GM19463 (cell line): ENCODE measurements around the gene TMC8.
"Not testable (repeated sequence)": the region's sequence is repeated elsewhere in the genome, so short reads cannot be mapped to it uniquely, and the experiment has no call there.

Source experiments
- ATAC-seq: cut with Tn5 transposase; IDR thresholded peaks from one replicate; pipeline ENCODE4 v1.9.1; 2021; ENCODE audit warnings: mild to moderate bottlenecking, moderate library complexity; ENCODE audit not compliant: unreplicated experiment

The TMC8 gene

GRCh38 chr17:78108726-78109488 lies 21.7 kb upstream of the TMC8 start:
- ATAC-seq, result no peak

- no peak for ATAC-seq
Measured at GRCh38 chr17:78109489-78109761, 21.1 kb upstream of the TMC8 start.

DNA sequence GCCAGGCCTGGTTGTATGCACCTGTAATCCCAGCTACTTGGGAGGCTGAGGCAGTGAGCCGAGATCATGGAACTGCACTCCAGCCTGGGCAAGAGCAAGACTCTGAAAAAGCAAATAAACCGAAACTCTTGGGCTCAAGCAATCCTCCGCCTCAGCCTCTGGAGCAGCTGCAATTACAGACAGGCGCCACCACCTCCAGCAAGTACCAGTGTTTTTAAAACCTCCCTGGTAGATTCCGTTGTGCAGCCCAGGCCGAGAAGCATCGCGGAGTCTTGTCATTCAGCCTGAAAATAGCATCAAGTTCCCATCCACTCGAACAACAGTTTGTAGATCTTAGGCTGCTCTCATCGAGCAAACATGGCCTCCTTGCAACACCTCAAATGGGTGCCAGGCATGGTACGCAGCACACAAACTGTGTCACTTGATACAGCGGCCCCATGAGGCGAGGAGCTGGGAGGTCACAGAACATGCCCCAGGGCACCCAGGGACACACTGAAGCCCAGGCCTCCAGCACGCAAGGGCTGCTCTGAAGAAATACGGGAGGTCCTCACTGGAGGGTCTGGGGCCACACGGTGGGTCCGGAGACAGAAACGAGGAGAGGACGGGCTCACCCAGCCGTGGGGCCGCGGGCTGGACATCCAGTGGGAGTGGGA lies 20.1 kb upstream of the TMC8 start:
- no peak for ATAC-seq

DNA sequence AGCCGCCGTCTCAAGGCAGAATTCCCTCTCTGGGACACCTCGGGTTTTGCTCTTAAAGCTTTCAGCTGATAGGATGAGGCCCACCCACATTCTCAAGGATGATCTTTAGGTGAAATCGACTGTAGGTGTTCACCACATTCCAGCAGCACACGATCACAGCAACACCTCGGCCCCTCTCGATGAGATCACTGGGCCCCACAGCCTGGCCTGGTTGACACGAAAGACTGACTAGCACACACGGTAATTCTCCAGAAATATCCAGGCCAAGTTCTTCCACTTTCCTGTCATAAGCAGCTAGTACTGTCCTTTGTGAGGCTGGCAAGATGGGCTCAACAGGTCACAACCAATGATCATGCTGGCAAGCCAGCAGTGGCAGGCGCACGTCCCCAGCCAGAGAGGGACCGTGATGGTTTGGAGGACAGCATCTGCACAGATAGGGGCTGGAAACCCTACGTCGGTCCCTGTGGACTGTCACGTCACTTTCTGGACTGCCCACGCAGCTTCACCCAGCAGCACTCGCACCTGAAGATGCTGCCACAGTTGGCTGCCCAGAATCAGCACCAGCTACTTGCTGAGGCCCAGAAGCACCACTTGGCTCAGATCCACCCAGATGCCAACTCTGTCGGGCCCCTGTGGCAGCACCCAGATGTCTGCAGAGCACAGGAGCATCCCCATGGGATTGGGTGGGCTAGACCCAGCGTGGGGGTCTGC lies 19.4 kb upstream of the TMC8 start:
- ATAC-seq, result no peak

DNA sequence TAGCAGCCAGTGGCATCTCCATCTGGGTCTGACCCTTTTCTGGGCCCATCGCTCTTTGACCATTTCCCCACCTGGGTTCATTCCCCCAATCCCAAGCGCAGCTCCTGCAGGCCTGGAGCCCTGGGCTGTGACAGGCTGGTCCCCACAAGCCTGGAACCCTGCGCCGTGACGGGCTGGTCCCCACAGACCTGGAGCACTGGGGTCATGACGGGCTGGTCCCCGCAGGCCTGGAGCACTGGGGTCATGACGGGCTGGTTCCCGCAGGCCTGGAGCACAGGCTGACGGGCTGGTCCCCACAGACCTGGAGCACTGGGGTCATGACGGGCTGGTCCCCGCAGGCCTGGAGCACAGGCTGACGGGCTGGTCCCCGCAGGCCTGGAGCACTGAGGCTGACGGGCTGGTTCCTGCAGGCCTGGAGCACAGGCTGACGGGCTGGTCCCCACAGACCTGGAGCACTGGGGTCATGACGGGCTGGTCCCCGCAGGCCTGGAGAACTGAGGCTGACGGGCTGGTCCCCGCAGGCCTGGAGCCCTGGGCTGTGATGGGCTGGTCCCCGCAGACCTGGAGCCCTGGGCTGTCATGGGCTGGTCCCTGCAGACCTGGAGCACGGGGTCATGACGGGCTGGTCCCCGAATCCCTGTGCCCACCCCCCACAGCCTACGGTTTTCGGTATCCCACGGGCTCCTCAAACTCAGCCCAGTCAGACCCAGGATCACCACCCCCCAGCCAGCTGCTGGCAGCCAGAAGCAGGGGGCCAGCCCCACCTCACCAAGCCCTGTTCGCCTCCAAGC lies 18.6 kb upstream of the TMC8 start:
- ATAC-seq, result no peak

GRCh38 chr17:78112518-78113471 lies 17.8 kb upstream of the TMC8 start:
- ATAC-seq, result peak; percentile 60

- ATAC-seq, result no peak
Measured at GRCh38 chr17:78113804-78114785, 16.5 kb upstream of the TMC8 start.

DNA sequence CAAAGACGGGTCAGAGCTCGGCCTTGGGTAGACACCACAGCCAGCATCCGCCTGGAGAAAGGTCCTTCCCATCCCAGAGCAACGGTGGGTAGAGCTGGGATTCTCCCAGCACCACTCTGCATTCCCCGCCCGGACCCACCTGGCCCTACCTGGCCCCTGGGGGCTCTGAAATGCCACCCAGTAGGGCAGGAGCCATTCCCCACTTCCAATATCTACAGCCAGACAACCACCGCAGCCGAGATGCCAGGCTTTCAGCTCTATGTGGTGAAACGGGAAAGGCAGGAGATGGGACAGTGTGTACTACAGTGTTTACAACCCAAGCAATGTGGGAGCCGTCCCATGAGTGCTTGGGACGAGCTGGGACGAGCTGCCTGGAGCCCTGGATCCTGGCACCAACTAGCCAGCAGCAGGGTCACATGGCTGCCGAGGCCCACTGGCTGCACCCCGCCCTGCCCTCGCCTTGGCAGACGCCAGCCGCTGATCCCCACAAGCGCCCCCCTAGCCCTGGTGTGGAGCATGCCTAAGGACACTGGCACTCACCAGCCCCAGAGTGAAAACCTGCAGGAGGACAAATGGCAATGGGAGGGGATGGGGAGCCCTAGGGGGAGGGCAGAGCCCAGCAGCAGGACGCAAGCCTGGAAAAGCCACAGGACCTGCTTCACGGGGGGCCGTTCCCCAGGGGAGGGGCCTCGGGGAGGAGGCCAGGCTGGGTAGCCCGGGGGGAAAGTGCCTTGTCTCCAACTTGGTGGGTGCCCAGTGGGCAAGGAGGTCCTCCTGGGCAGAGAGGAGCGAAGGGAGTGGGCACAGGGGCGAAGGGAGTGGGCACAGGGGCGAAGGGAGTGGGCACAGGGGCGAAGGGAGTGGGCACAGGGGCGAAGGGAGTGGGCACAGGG lies 15.5 kb upstream of the TMC8 start:
- no peak for ATAC-seq

- not testable (repeated sequence) for ATAC-seq
Measured at GRCh38 chr17:78115803-78116202, 14.8 kb upstream of the TMC8 start.

DNA sequence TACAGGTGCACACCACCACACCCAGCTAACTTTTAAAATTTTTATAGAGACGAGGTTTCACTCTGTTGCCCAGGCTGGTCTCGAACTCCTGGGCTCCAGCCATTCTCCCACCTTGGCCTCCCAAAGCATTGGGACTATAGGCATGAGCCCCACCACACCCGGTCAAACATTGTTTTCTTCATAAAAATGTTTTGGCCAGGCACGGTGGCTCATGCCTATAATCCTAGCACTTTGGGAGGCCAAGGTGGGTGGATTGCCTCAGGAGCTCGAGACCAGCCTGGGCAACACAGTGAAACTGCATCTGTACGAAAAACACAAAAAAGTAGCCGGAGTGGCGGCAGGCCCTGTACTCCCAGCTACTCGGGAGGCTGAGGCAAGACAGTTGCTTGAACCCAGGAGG lies 14.2 kb upstream of the TMC8 start:
- no peak for ATAC-seq

GRCh38 chr17:78117027-78117981 lies 13.3 kb upstream of the TMC8 start:
- no peak for ATAC-seq

DNA sequence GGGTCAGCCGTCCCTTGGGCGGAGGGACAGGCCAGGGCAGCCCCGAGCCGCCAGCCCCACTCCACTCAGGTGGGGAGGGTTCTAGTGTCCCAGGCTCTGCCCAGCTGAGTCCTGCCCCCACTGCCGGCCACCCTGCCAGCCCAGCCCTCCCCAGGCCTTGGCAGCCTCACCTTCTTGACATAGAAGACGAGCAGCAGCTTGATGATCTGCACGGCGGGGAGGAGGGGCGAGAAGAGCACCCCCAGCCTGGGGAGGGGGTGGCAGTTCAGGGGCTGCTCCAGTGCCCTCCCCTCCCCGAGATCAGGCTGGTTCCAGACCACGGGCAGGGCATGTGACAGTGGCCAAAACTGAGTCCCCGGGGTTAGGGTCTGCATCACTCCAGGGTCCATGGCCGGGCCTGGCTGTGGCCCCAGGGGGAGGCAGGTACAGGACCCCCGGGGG lies 11.8 kb upstream of the TMC8 start:
- no peak for ATAC-seq

GRCh38 chr17:78120537-78120936 lies 10.0 kb upstream of the TMC8 start:
- no peak for ATAC-seq

GRCh38 chr17:78120971-78121800 lies 9.4 kb upstream of the TMC8 start:
- no peak for ATAC-seq

DNA sequence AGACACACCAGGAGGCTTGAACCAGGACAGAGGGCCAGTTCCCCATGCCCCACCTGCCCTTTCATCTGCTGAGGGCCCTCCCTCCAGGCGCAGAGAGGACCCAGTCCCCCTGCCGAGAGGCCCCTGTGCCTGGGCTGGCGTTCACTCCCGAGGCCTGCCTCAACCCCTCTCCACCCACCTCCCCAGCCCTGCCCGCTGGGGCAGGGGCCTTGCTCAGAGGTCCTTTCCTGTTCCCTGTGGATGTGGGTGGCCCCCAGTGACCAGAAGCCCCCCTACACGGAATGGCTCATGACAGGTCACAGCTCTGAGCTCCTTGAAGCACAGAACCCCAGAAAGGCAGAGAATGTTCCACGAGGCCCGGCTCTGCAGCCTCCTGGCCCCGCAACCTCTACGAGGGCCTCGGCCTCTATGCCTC lies 8.8 kb upstream of the TMC8 start:
- ATAC-seq, result no peak
